GM19043 (cell line): ENCODE data around the gene MOB1B.
A peak's percentile ranks its signal among the peaks of the same experiment; 100 is the strongest.
"Not testable (repeated sequence)": the region's sequence is repeated elsewhere in the genome, so short reads cannot be mapped to it uniquely, and the experiment has no call there.

Source experiments
- ATAC-seq: cut with Tn5 transposase; IDR thresholded peaks from one replicate; pipeline ENCODE4 v1.9.1; 2021; ENCODE audit warnings: low read depth; ENCODE audit not compliant: unreplicated experiment

The MOB1B gene

DNA sequence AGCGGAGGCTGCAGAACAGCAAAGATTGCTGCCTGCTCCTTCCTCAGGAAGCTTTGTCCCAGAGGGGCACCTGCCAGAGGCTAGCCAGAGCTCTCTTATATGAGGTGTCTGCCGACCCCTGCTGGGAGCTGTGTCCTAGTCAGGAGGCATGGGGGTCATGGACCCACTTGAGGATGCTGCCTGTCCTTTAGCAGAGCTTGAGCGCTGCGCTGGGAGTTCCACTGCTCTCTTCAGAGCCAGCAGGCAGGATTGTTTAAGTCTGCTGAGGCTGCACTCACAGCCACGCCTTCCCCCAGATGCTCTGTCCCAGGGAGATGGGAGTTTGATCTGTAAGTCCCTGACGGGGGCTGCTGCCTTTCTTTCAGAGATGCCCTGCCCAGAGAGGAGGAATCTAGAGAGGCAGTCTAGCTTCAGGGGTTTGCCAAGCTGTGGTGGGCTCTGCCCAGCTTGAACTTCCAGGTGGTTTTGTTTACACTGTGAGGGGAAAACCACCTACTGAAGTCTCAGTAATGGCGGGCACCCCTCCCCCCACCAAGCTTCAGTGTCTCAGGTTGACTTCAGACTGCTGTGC, 102.2 kb downstream of the MOB1B start:
- no peak for ATAC-seq

DNA sequence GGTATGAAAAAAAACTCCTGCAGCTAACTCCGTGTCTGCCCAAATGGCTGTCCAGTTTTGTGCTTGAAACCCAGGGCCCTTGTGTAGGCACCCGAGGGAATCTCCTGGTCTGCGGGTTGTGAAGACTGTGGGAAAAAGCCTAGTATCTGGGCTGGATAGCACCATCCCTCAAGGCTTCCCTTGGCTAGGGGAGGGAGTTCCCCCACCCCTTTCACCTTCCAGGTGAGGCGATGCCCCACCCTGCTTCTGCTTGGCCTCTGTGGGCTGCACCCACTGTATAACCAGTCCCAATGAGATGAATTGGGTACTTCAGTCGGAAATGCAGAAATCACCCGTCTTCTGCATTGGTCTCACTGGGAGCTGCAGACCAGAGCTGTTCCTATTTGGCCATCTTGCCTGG, 102.9 kb downstream of the MOB1B start:
- ATAC-seq: not testable (repeated sequence)

- ATAC-seq: peak; percentile 76
Observed at GRCh38 chr4:71006203-71006907, 104.2 kb downstream of the MOB1B start.

- no peak for ATAC-seq
Observed at GRCh38 chr4:71008196-71008595, 106.0 kb downstream of the MOB1B start.

DNA sequence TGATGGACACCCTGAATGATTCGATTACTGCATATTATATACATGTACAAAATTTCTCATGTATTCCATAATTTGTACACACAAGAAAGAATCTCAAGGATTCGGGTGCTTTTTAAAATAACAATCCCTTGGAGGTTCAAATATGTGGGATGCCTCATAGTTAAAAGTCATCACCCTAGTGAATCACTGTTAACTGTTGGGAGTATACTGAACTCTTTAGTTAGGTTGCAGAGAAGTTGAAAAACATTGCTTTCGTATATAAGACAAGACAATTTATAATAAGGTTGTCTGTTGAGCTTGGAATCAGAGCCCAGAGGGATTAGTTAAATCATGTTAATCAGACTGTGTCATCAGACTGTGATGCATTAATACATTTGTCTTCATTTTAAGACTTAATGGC, 106.9 kb downstream of the MOB1B start:
- ATAC-seq: no peak

DNA sequence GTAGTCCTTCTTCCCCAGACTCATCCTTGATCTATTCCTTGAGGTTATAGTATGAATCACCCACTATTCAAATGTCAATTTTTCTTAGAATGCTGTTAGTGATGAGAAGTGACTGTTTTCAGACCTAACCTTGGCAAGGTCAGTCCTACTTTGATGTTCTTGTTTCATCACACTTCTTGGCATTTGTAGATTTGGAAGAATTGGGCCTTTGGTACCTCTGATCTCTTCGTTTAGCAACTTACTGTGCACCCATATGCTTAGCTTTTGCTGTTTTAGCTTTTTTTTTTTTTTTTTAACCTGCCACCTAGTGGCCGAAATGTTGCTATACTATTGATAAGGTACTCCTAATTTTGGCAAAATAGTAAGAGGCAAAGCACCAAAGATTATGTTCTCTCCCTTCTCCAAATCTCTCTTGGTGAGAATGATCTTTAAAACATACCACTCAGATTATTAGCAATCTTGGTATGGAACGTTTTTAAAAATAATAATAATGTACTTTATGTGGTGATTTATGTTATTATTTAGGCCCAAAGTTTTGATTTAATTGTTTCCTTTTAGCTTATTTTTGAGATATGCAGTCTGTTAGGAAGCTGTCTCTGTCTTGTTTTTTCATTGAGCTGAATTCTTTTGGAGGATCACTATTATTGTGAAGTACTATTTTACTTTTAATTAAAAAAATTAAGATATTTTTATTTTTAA, 107.9 kb downstream of the MOB1B start:
- no peak for ATAC-seq

DNA sequence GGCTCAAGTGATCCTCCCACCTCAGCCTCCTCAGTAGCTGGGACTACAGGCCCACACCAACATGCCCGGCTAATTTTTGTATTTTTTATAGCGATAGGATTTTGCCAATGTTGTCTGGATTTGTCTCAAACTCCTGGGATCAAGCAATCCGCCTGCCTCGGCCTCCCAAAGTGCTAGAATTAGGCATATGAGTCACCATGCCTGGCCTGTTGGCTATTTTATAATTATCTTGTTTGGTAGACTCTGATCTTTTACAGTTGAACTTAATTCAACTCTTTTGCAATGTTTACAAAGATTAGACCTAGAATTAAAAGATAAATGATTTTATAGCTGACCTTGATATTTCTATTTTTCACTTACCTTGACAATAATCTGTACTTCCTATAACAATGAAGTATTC, 109.3 kb downstream of the MOB1B start:
- ATAC-seq: no peak

GRCh38 chr4:71017391-71017790, 115.2 kb downstream of the MOB1B start:
- not testable (repeated sequence) for ATAC-seq

DNA sequence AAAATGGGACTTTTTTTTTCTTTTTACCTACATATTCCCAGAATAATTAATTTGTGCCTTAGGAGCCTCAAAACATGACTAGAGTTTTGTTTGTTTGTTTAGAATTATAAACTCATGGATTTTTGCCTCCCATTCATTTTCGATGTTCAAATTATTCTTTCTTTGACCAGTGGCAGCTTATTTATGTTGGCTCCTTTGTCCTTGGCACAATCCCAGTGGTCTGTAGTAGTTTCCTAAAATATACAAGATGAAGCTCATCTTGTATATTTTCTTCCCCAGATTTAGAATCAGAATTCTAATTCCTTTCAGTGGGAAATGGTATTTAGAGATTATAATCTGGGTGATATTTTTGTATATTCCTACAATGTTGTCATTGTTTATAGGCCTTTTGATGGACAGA, 118.4 kb downstream of the MOB1B start:
- no peak for ATAC-seq

- no peak for ATAC-seq
Observed at GRCh38 chr4:71025654-71026053, 123.5 kb downstream of the MOB1B start.

GRCh38 chr4:71026086-71026485, 123.9 kb downstream of the MOB1B start:
- ATAC-seq: no peak

- ATAC-seq: no peak
Observed at GRCh38 chr4:71027611-71028010, 125.4 kb downstream of the MOB1B start.

GRCh38 chr4:71029504-71029903, 127.3 kb downstream of the MOB1B start:
- ATAC-seq: no peak

DNA sequence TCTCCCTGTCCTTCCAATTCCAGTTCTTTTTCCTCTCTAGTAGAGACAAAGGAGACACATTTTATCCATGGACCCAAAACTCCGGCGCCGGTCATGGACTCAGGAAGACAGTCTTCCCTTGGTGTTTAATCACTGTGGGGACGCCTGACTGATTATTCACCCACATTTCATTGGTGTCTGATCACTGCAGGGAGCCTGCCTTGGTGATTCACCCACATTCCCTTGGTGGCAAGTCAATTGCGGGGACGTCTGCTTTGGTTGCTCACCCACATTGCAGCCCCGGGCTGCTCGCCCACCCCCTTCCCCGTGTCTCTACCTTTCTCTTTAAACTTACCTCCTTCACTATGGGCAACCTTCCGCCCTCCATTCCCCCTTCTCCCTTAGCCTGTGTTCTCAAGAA, 129.9 kb downstream of the MOB1B start:
- ATAC-seq: not testable (repeated sequence)
